Right lobe of liver (tissue), 6 donors: Measurements from ENCODE around the gene WDR83. TPM values are rescaled to one million over a fixed set of nuclear protein-coding genes. Genes with fewer than 3 reads are reported as not detected.

Source experiments
- ATAC-seq, 4 donors: fragments of 200-7000 bp; cut with Tn5 transposase; one replicate each; pipeline ENCODE4 v1.9.1; 2020; ENCODE audit warnings: mild to moderate bottlenecking in 4 of 4, moderate library complexity in 4 of 4
- DNase-seq, 3 donors: peaks; one replicate each; pipeline ENCODE4 v3.0.0-alpha.2; 2020
- H3K27ac ChIP-seq, 3 donors: fragments of 200-600 bp; one replicate each; pipeline ENCODE4 v1.8.0; 2022
- H3K27me3 ChIP-seq, 2 donors: fragments of 200-600 bp; one replicate each; pipeline ENCODE4 v1.8.0; 2022
- H3K36me3 ChIP-seq, 4 donors: fragments of 200-600 bp; sonication (generic) in 1 of 4; one replicate each; pipeline versions ENCODE4 v1.5.1 to v1.8.0; 2017 to 2022; ENCODE audit warnings: control low read depth in 1 of 4
- H3K4me1 ChIP-seq, 4 donors: fragments of 200-600 bp; sonication (generic) in 1 of 4; one replicate each; pipeline versions ENCODE4 v1.5.1 to v1.8.0; 2017 to 2022; ENCODE audit warnings: control low read depth in 1 of 4
- H3K4me3 ChIP-seq, 3 donors: fragments of 200-600 bp; one replicate each; pipeline ENCODE4 v1.8.0; 2022
- H3K9me3 ChIP-seq, 4 donors: fragments of 200-600 bp; sonication (generic) in 1 of 4; one replicate each; pipeline versions ENCODE4 v1.5.1 to v1.8.0; 2017 to 2022; ENCODE audit warnings: control low read depth in 1 of 4
- POLR2A ChIP-seq: fragments of 450-650 bp; IDR thresholded peaks from one replicate; pipeline ENCODE4 v1.6.1; 2017; ENCODE audit warnings: antibody characterized with exemption, mild to moderate bottlenecking
- WGBS: methylation state at CpG from one replicate; pipeline ENCODE4 v1.1.6; 2018; ENCODE audit warnings: low coverage, low lambda C conversion rate; ENCODE audit not compliant: insufficient coverage; ENCODE audit errors: missing lambda C conversion rate; 5-methylcytosine and 5-hydroxymethylcytosine counted together
- intact Hi-C, 2 donors: fragments of 100-400 bp; cut with DNase I; formaldehyde crosslinking; loops; one replicate each; pipeline versions ENCODE4 v1.11.2 to v1.14.1; 2022
- total RNA-seq, 6 experiments: library from RNA; depleted of rRNA in 2 of 6; stranded (reverse); fragments of >200 nt in 2 of 6; fragmentation: NEBNext Ultra II Directional in 3 of 6; extraction: Animal tissue kit (Norgen Biotek cat#: 25700) in 3 of 6; gene quantifications; one replicate each; pipeline versions ENCODE4 v1.1.0 to v1.2.4, GENCODE V29; 2016 to 2023
- TF ChIP-seq, protein P1 (sequence below), 4 donors: fragments of 200-600 bp in 3 of 4; fragments of 450-650 bp in 1 of 4; IDR thresholded peaks; one replicate each; pipeline versions ENCODE4 v1.5.1 to v1.8.0; 2016 to 2022; ENCODE audit warnings: antibody characterized with exemption in 4 of 4, mild to moderate bottlenecking in 2 of 4
- donor health status: DM: no; HTN: yes; CAD: no.
- donor health status: DM: no; HTN: no; CAD: no.
- donor health status: DM: no; HTN: no; CAD: no.
- donor health status: DM: no; HTN: yes; CAD: no.
- donor health status: DM: no; HTN: yes; CAD: no.

The WDR83 gene
- total RNA-seq, 6 experiments from 2014 or later, result 2.5 to 6.2 (median 4.2) TPM

DNA sequence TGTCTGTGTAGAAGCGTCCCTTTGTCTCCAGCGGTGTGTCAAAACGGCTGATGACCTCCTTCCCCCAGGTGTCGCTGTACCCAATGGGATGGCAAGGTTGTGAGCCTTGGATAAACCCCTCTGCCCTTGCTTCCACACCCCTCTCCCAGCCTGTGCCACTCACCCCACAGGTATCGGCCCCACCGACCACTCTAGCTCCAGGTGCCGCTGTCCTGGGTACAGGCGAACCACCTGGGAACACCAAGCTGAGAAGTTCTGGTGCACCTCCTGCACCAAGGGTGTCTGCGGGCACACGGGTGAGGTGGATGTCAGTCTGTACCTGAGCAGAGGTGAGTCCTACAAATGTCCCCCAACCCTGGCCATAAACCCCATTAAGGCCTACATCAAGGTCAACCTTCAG lies 16.7 kb upstream of the WDR83 start:
- Histone ChIP-seq H3K9me3 (no peaks in the 10 kb centered on the region), H3K4me1 (peaks cover 0 to 6% (median 0%) of the 10 kb centered on the region in 4 donors), H3K27me3 (no peaks in the 10 kb centered on the region), H3K27ac (no peak overlapping the region), H3K36me3 (peaks cover 0 to 2% (median 0%) of the 10 kb centered on the region in 4 donors), H3K4me3 (no peak overlapping the region)
- WGBS, result 97% methylated on average over 6 of the region's 10 CpGs
- ATAC-seq (no peak), DNase-seq (no peak)
- TF ChIP-seq POLR2A, result no peak
- TF ChIP-seq, protein P1, sequence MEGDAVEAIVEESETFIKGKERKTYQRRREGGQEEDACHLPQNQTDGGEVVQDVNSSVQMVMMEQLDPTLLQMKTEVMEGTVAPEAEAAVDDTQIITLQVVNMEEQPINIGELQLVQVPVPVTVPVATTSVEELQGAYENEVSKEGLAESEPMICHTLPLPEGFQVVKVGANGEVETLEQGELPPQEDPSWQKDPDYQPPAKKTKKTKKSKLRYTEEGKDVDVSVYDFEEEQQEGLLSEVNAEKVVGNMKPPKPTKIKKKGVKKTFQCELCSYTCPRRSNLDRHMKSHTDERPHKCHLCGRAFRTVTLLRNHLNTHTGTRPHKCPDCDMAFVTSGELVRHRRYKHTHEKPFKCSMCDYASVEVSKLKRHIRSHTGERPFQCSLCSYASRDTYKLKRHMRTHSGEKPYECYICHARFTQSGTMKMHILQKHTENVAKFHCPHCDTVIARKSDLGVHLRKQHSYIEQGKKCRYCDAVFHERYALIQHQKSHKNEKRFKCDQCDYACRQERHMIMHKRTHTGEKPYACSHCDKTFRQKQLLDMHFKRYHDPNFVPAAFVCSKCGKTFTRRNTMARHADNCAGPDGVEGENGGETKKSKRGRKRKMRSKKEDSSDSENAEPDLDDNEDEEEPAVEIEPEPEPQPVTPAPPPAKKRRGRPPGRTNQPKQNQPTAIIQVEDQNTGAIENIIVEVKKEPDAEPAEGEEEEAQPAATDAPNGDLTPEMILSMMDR (IDR thresholded peaks at IDR 0.05), result no peak
- intact Hi-C loops, result no loop called here

DNA sequence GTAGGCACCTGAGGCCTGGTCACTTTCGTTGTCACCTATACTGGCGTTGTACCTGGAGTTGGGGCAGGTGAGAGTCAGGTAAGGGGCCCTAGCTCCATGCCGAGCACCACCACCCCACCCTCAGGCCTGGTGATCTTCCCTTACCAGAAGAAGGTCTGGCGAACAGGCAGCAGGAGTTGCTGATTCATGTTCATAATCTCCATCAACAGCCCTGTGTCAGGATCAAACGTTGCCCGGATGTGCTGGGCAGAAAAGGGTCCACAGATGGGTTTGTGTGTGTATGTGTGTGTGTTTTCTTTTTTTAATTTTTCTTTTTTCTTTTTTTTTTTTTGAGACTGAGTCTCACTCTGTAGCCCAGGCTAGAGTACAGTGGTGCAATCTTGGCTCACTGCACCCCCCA lies 14.4 kb upstream of the WDR83 start:
- peaks cover 0 to 6% (median 1%) of the 10 kb centered on the region in 4 donors for H3K36me3 ChIP-seq
- no peaks in the 10 kb centered on the region for H3K27me3 ChIP-seq
- H3K4me1 ChIP-seq, result peaks cover 0 to 6% (median 0%) of the 10 kb centered on the region in 4 donors
- DNase-seq (no peak), ATAC-seq (no peak)
- H3K4me3 ChIP-seq, result no peak overlapping the region
- no peaks in the 10 kb centered on the region for H3K9me3 ChIP-seq
- WGBS, result 92% methylated on average over 5 of the region's 6 CpGs
- no peak overlapping the region for H3K27ac ChIP-seq
- intact Hi-C loops, result no loop called here
- TF ChIP-seq, protein P1 (IDR thresholded peaks at IDR 0.05), result no peak
- TF ChIP-seq POLR2A, result no peak

- Histone ChIP-seq H3K4me1 (no peaks in the 10 kb centered on the region), H3K36me3 (peaks cover 0 to 21% (median 3%) of the 10 kb centered on the region in 4 donors), H3K27ac (no peak overlapping the region), H3K27me3 (no peaks in the 10 kb centered on the region), H3K4me3 (no peak overlapping the region), H3K9me3 (no peaks in the 10 kb centered on the region)
- no peak for DNase-seq
- 93% methylated on average over 3 of the region's 8 CpGs for WGBS
- TF ChIP-seq, protein P1 (IDR thresholded peaks at IDR 0.05), result no peak
- no peak for TF ChIP-seq POLR2A
- intact Hi-C loops, result no loop called here
- peak in 1 of 4 donors; percentile 17 for ATAC-seq
Observed at GRCh38 chr19:12655546-12655945, 11.1 kb upstream of the WDR83 start.

GRCh38 chr19:12656899-12657571 lies 9.6 kb upstream of the WDR83 start:
- H3K36me3 ChIP-seq, result peaks cover 0 to 35% (median 7%) of the 10 kb centered on the region in 4 donors
- intact Hi-C loops, result no loop called here
- no peaks in the 10 kb centered on the region for H3K4me1 ChIP-seq
- ATAC-seq (no peak), DNase-seq (no peak)
- H3K27me3 ChIP-seq, result no peaks in the 10 kb centered on the region
- no peak overlapping the region for H3K27ac ChIP-seq
- 77% methylated on average over 50 of the region's 50 CpGs for WGBS
- no peak for TF ChIP-seq POLR2A
- TF ChIP-seq, protein P1 (IDR thresholded peaks at IDR 0.05), result no peak
- no peaks in the 10 kb centered on the region for H3K9me3 ChIP-seq
- H3K4me3 ChIP-seq, result no peak overlapping the region
